DND-41 (cell line): ENCODE results near the gene PRDM5.

Experiments
- ATAC-seq: fragments of 200-7000 bp; cut with Tn5 transposase; 3 replicates; pipeline ENCODE4 v1.9.1; 2021; ENCODE audit warnings: low read depth; ENCODE audit not compliant: insufficient read depth
- DNase-seq: peaks from one replicate; pipeline ENCODE4 v3.0.0-alpha.2; 2020
- H2AFZ ChIP-seq: 2 replicates; pipeline ENCODE4 v1.6.0; 2012; ENCODE audit warnings: low read depth, low read length
- H3K27ac ChIP-seq: 2 replicates; pipeline ENCODE4 v1.5.1; 2012; ENCODE audit warnings: low read length, inconsistent platforms
- H3K27me3 ChIP-seq: fragments of 200-600 bp; sonication (generic); 2 replicates; pipeline ENCODE4 v1.6.0; 2012; ENCODE audit warnings: low read length, mild to moderate bottlenecking, inconsistent platforms; ENCODE audit not compliant: insufficient read depth, poor library complexity
- H3K36me3 ChIP-seq: 2 replicates; pipeline ENCODE4 v1.5.1; 2012; ENCODE audit warnings: low read length, inconsistent platforms; ENCODE audit not compliant: insufficient read depth
- H3K4me1 ChIP-seq: 2 replicates; pipeline ENCODE4 v1.5.1; 2012; ENCODE audit warnings: mild to moderate bottlenecking, low read length; ENCODE audit not compliant: insufficient read depth
- H3K4me2 ChIP-seq: 2 replicates; pipeline ENCODE4 v1.6.0; 2012; ENCODE audit warnings: mild to moderate bottlenecking, moderate library complexity, low read length, inconsistent platforms; ENCODE audit not compliant: insufficient read depth
- H3K4me3 ChIP-seq, 2 experiments: fragments of 200-600 bp in 1 of 2; shearing (Covaris generic) in 1 of 2; 2 replicates each; pipeline ENCODE4 v1.5.1; 2012 to 2016; ENCODE audit warnings: inconsistent platforms in 2 of 2, low read length in 2 of 2, mild to moderate bottlenecking in 2 of 2, low read depth in 1 of 2, moderate library complexity in 1 of 2
- H3K79me2 ChIP-seq: 2 replicates; pipeline ENCODE4 v1.6.0; 2012; ENCODE audit warnings: low read length, inconsistent platforms; ENCODE audit not compliant: insufficient read depth
- H3K9ac ChIP-seq: 2 replicates; pipeline ENCODE4 v1.6.0; 2012; ENCODE audit warnings: low read depth, mild to moderate bottlenecking, inconsistent platforms, low read length, moderate library complexity
- H3K9me3 ChIP-seq: 2 replicates; pipeline ENCODE4 v1.5.1; 2012; ENCODE audit warnings: low read length, moderate library complexity, mild to moderate bottlenecking, inconsistent platforms; ENCODE audit not compliant: insufficient read depth, severe bottlenecking
- H4K20me1 ChIP-seq: 2 replicates; pipeline ENCODE4 v1.6.0; 2012; ENCODE audit warnings: low read length; ENCODE audit not compliant: insufficient read depth
- CTCF ChIP-seq: IDR thresholded peaks from 2 replicates; pipeline ENCODE4 v1.5.1; 2012; ENCODE audit warnings: borderline replicate concordance, low read length, moderate library complexity, mild to moderate bottlenecking; ENCODE audit not compliant: poor library complexity, severe bottlenecking; ENCODE audit errors: extremely low read depth
- EZH2 ChIP-seq: IDR thresholded peaks from 3 replicates; pipeline ENCODE4 v1.6.1; 2012; ENCODE audit warnings: borderline replicate concordance, low read depth, mild to moderate bottlenecking, moderate library complexity, low read length, inconsistent platforms; ENCODE audit not compliant: severe bottlenecking

Gene PRDM5

GRCh38 chr4:120673696-120674095 lies 248.8 kb downstream of the PRDM5 start:
- Histone ChIP-seq H3K4me1 (no peaks in the 10 kb centered on the region), H3K9me3 (no peaks in the 10 kb centered on the region), H3K27me3 (no peaks in the 10 kb centered on the region), H3K36me3 (no peaks in the 10 kb centered on the region), H2AFZ (no peak overlapping the region), H3K9ac (no peak overlapping the region), H3K79me2 (no peaks in the 10 kb centered on the region), H3K4me2 (no peak overlapping the region), H3K4me3 (no peak overlapping the region), H3K27ac (no peak overlapping the region), H4K20me1 (no peaks in the 10 kb centered on the region)
- ATAC-seq (no peak), DNase-seq (no peak)
- no peak for TF ChIP-seq CTCF
- TF ChIP-seq EZH2: no peak

- H2AFZ ChIP-seq: no peak overlapping the region
- ATAC-seq: no peak
Measured at GRCh38 chr4:120672558-120673147, 249.9 kb downstream of the PRDM5 start.

GRCh38 chr4:120672076-120672475 lies 250.4 kb downstream of the PRDM5 start:
- Histone ChIP-seq H3K4me2 (no peak overlapping the region), H3K36me3 (no peaks in the 10 kb centered on the region), H3K4me1 (no peaks in the 10 kb centered on the region), H3K9ac (no peak overlapping the region), H3K4me3 (no peak overlapping the region), H3K9me3 (no peaks in the 10 kb centered on the region), H4K20me1 (no peaks in the 10 kb centered on the region), H2AFZ (no peak overlapping the region), H3K79me2 (no peaks in the 10 kb centered on the region), H3K27ac (no peak overlapping the region), H3K27me3 (no peaks in the 10 kb centered on the region)
- ATAC-seq (no peak), DNase-seq (no peak)
- TF ChIP-seq EZH2: no peak

More at GRCh38 chr4:120672558-120673147, 249.9 kb downstream of the PRDM5 start:
- DNase-seq: no peak
- H3K4me1 ChIP-seq: no peaks in the 10 kb centered on the region
- no peak overlapping the region for H3K27ac ChIP-seq
- TF ChIP-seq CTCF (no peak), EZH2 (no peak)
- H3K4me3 ChIP-seq: no peak overlapping the region
- no peak overlapping the region for H3K4me2 ChIP-seq
- H4K20me1 ChIP-seq: no peaks in the 10 kb centered on the region
- H3K36me3 ChIP-seq: no peaks in the 10 kb centered on the region
- no peaks in the 10 kb centered on the region for H3K27me3 ChIP-seq
- no peaks in the 10 kb centered on the region for H3K79me2 ChIP-seq
- H3K9ac ChIP-seq: no peak overlapping the region
- H3K9me3 ChIP-seq: no peaks in the 10 kb centered on the region

- TF ChIP-seq CTCF (no peak), EZH2 (no peak)
- no peak for ATAC-seq
- no peak for DNase-seq
Measured at GRCh38 chr4:120671538-120671937, 251.0 kb downstream of the PRDM5 start.

More at GRCh38 chr4:120671538-120671937, 251.0 kb downstream of the PRDM5 start:
- Histone ChIP-seq H4K20me1 (no peaks in the 10 kb centered on the region), H3K4me3 (no peak overlapping the region), H2AFZ (no peak overlapping the region), H3K4me1 (no peaks in the 10 kb centered on the region), H3K9me3 (no peaks in the 10 kb centered on the region), H3K79me2 (no peaks in the 10 kb centered on the region), H3K9ac (no peak overlapping the region), H3K4me2 (no peak overlapping the region), H3K27me3 (no peaks in the 10 kb centered on the region), H3K27ac (no peak overlapping the region), H3K36me3 (no peaks in the 10 kb centered on the region)
